Loucy (cell line): ENCODE data around the gene MMP11.

Experiments
- H2AFZ ChIP-seq: fragments of 200-600 bp; sonication (generic); 2 replicates; pipeline ENCODE4 v1.6.0; 2016; ENCODE audit warnings: antibody characterized with exemption, mild to moderate bottlenecking, low read length, moderate library complexity
- H3F3A ChIP-seq: fragments of 200-600 bp; 2 replicates; pipeline ENCODE4 v1.6.0; 2016; ENCODE audit warnings: antibody characterized with exemption, low read depth, mild to moderate bottlenecking
- H3K27me3 ChIP-seq: fragments of 200-600 bp; sonication (generic); 2 replicates; pipeline ENCODE4 v1.6.1; 2014; ENCODE audit warnings: low read length, mild to moderate bottlenecking; ENCODE audit not compliant: insufficient read depth, poor library complexity, severe bottlenecking
- H3K36me3 ChIP-seq: fragments of 200-600 bp; sonication (generic); 2 replicates; pipeline ENCODE4 v1.6.1; 2016; ENCODE audit warnings: low read length; ENCODE audit not compliant: insufficient read depth
- H3K4me1 ChIP-seq: fragments of 200-600 bp; sonication (generic); 2 replicates; pipeline ENCODE4 v1.5.1; 2014; ENCODE audit warnings: low read length, mild to moderate bottlenecking; ENCODE audit not compliant: insufficient read depth, poor library complexity, severe bottlenecking
- H3K4me2 ChIP-seq: fragments of 200-600 bp; sonication (generic); 2 replicates; pipeline ENCODE4 v1.6.0; 2014; ENCODE audit warnings: antibody characterized with exemption, low read length, low read depth, mild to moderate bottlenecking; ENCODE audit not compliant: poor library complexity, severe bottlenecking
- H3K4me3 ChIP-seq: fragments of 200-600 bp; sonication (generic); 2 replicates; pipeline ENCODE4 v1.5.1; 2014; ENCODE audit warnings: low read length, mild to moderate bottlenecking, mixed read lengths; ENCODE audit not compliant: poor library complexity, severe bottlenecking
- H3K79me2 ChIP-seq: fragments of 200-600 bp; sonication (generic); 2 replicates; pipeline ENCODE4 v1.6.1; 2014; ENCODE audit warnings: low read length; ENCODE audit not compliant: insufficient read depth
- H3K9ac ChIP-seq: fragments of 200-600 bp; sonication (generic); 2 replicates; pipeline ENCODE4 v1.6.0; 2014; ENCODE audit warnings: mild to moderate bottlenecking, low read depth, low read length, moderate library complexity; ENCODE audit not compliant: poor library complexity, severe bottlenecking
- H3K9me2 ChIP-seq: fragments of 200-600 bp; sonication (generic); replicated peaks from 2 replicates; pipeline ENCODE4 v1.6.1; 2016; ENCODE audit warnings: low read depth, low read length, mixed read lengths
- H3K9me3 ChIP-seq: fragments of 200-600 bp; sonication (generic); 2 replicates; pipeline ENCODE4 v1.6.1; 2014; ENCODE audit warnings: mild to moderate bottlenecking, antibody characterized with exemption, low read length, low read depth; ENCODE audit not compliant: insufficient read depth
- H4K20me1 ChIP-seq: fragments of 200-600 bp; sonication (generic); 2 replicates; pipeline ENCODE4 v1.6.0; 2014; ENCODE audit warnings: antibody characterized with exemption, low read length, mild to moderate bottlenecking; ENCODE audit not compliant: insufficient read depth, poor library complexity, severe bottlenecking
- EZH2phosphoT487 ChIP-seq: fragments of 200-600 bp; IDR thresholded peaks from 2 replicates; pipeline ENCODE4 v1.6.1; 2018; ENCODE audit warnings: antibody characterized with exemption, mild to moderate bottlenecking, moderate library complexity, borderline replicate concordance
- TF ChIP-seq, protein P1 (sequence below): fragments of 200-600 bp; sonication (generic); conservative IDR thresholded peaks from 2 replicates; pipeline ENCODE4 v1.5.1; 2014; ENCODE audit warnings: mild to moderate bottlenecking, antibody characterized with exemption, low read length

Gene MMP11

GRCh38 chr22:23831781-23832180 is 59.1 kb downstream of the MMP11 start:
- Histone ChIP-seq H3K36me3 (peaks cover 85% of the 10 kb centered on the region; the same call in 1 of the 2 replicates), H2AFZ (no peak overlapping the region), H3F3A (no peaks in the 10 kb centered on the region), H3K4me3 (no peak overlapping the region), H3K9ac (no peak overlapping the region), H3K4me2 (no peak overlapping the region), H3K9me2 (no peaks in the 10 kb centered on the region), H3K9me3 (no peaks in the 10 kb centered on the region), H3K4me1 (no peaks in the 10 kb centered on the region), H4K20me1 (peaks cover 6% of the 10 kb centered on the region), H3K79me2 (peaks cover 13% of the 10 kb centered on the region; the same call in 1 of the 2 replicates), H3K27me3 (no peaks in the 10 kb centered on the region)
- TF ChIP-seq EZH2phosphoT487, result no peak
- TF ChIP-seq, protein P1, sequence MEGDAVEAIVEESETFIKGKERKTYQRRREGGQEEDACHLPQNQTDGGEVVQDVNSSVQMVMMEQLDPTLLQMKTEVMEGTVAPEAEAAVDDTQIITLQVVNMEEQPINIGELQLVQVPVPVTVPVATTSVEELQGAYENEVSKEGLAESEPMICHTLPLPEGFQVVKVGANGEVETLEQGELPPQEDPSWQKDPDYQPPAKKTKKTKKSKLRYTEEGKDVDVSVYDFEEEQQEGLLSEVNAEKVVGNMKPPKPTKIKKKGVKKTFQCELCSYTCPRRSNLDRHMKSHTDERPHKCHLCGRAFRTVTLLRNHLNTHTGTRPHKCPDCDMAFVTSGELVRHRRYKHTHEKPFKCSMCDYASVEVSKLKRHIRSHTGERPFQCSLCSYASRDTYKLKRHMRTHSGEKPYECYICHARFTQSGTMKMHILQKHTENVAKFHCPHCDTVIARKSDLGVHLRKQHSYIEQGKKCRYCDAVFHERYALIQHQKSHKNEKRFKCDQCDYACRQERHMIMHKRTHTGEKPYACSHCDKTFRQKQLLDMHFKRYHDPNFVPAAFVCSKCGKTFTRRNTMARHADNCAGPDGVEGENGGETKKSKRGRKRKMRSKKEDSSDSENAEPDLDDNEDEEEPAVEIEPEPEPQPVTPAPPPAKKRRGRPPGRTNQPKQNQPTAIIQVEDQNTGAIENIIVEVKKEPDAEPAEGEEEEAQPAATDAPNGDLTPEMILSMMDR, result no peak

DNA sequence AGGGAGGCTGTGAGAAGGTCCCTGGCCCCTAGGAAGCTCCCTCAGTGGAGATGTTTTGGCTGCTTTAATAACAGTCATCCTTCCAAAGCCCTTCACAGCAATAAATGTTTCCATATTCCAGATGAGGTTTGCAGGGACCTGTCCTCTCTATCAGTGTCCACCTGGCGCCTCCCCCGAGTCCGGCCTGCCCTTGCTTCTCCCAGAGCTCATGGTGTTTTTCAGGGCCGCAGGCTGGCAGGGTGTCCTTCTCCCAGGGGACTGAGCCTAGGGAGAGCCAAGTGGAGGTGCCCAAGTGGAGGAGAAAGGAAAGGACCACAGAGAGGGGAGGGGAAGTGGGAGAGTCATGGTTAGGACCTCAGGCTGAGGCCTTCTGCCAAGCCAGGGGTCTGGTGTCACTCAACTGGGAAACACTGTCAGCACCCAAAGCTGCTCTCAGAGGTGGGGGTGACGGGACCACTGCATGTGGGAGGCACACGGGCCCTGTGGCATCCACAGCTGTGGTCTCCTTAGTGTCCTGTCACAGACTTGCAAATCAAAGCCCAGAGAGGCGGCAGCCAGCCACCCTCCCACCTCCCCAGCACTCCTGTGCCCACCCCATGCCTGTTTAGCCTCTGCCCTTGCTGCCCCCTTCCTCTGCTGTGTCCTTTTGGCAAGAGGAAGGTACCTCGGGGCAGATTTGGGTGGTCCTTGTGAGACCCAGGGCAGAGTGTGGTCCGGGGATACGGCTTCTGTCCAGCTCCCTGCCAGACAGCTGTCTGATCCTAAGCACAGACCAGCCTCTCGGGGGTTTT is 59.8 kb downstream of the MMP11 start:
- Histone ChIP-seq H3K4me2 (no peak overlapping the region), H3K9me3 (no peaks in the 10 kb centered on the region), H3K9ac (no peak overlapping the region), H3K36me3 (peaks cover 82% of the 10 kb centered on the region; the same call in 1 of the 2 replicates), H3K4me3 (no peak overlapping the region), H3K27me3 (no peaks in the 10 kb centered on the region), H3K4me1 (no peaks in the 10 kb centered on the region), H3K79me2 (peaks cover 14% of the 10 kb centered on the region; the same call in 1 of the 2 replicates), H2AFZ (no peak overlapping the region), H3F3A (no peaks in the 10 kb centered on the region), H3K9me2 (no peaks in the 10 kb centered on the region), H4K20me1 (peaks cover 6% of the 10 kb centered on the region)
- no peak for TF ChIP-seq EZH2phosphoT487
- TF ChIP-seq, protein P1, result no peak

DNA sequence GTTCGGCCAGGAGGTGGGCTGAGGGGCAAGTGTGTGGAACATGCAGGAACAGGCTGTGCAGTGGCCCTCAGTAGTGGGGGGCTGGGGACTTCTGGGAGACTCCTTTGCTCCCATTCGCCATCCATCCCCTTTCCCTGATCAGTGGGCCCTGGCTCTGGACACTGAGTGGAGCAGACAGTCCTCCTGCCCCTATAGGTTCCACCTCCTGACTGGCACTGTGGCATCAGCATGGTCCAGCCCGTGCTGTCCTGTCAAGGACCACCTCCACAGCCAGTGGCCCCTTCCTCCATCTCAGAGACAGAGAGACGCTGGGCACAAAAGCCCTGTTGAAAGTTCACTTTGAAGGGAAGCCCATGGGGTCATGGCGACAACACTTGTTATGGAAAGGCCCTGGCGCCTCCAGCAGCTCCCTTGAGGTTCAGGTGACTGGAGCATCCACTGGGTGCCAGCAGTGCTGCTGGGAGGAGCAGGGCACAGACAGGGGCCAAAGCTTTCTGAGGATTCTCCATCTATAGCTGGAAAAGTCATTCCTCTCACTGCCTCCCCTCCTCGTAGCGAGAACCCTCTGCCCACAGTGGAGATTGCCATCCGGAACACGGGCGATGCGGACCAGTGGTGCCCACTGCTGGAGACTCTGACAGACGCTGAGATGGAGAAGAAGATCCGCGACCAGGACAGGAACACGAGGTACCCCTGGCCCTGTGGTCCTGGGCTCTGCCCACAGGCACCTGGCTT is 60.5 kb downstream of the MMP11 start:
- Histone ChIP-seq H2AFZ (no peak overlapping the region), H3K4me1 (peaks cover 5% of the 10 kb centered on the region), H3K27me3 (no peaks in the 10 kb centered on the region), H3F3A (no peaks in the 10 kb centered on the region), H3K79me2 (peaks cover 22% of the 10 kb centered on the region; the same call in 1 of the 2 replicates), H3K36me3 (peaks cover 81% of the 10 kb centered on the region; the same call in 1 of the 2 replicates), H3K4me2 (no peak overlapping the region), H3K9me3 (no peaks in the 10 kb centered on the region), H3K4me3 (no peak overlapping the region), H3K9ac (no peak overlapping the region), H4K20me1 (peaks cover 6% of the 10 kb centered on the region), H3K9me2 (no peaks in the 10 kb centered on the region)
- no peak for TF ChIP-seq EZH2phosphoT487
- TF ChIP-seq, protein P1, result no peak
